ENCODE measurements around the gene POLR2J. TPM values are rescaled to one million over a fixed set of nuclear protein-coding genes. Genes with fewer than 3 reads are reported as not detected.
"Not testable (repeated sequence)": the region's sequence is repeated elsewhere in the genome, so short reads cannot be mapped to it uniquely, and the experiment has no call there.

The POLR2J gene
- total RNA-seq, 1 donor from 2014 or later = 36.2 TPM

GRCh38 chr7:102456327-102456726, 22.4 kb downstream of the POLR2J start:
- H3K27me3 ChIP-seq (ENCODE audit: control insufficient read depth, insufficient read depth, low read length) = no peaks in the 10 kb centered on the region
- DNase-seq (ENCODE audit: low read depth) = no peak
- TF ChIP-seq, protein P1, sequence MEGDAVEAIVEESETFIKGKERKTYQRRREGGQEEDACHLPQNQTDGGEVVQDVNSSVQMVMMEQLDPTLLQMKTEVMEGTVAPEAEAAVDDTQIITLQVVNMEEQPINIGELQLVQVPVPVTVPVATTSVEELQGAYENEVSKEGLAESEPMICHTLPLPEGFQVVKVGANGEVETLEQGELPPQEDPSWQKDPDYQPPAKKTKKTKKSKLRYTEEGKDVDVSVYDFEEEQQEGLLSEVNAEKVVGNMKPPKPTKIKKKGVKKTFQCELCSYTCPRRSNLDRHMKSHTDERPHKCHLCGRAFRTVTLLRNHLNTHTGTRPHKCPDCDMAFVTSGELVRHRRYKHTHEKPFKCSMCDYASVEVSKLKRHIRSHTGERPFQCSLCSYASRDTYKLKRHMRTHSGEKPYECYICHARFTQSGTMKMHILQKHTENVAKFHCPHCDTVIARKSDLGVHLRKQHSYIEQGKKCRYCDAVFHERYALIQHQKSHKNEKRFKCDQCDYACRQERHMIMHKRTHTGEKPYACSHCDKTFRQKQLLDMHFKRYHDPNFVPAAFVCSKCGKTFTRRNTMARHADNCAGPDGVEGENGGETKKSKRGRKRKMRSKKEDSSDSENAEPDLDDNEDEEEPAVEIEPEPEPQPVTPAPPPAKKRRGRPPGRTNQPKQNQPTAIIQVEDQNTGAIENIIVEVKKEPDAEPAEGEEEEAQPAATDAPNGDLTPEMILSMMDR (IDR thresholded peaks at IDR 0.05; ENCODE audit: insufficient read depth, low read length, poor library complexity, severe bottlenecking) = no peak
- H3K4me3 ChIP-seq (ENCODE audit: low read depth, low read length) = no peak overlapping the region
- H3K36me3 ChIP-seq (ENCODE audit: control insufficient read depth, insufficient read depth, low read length) = peaks cover 5% of the 10 kb centered on the region

DNA sequence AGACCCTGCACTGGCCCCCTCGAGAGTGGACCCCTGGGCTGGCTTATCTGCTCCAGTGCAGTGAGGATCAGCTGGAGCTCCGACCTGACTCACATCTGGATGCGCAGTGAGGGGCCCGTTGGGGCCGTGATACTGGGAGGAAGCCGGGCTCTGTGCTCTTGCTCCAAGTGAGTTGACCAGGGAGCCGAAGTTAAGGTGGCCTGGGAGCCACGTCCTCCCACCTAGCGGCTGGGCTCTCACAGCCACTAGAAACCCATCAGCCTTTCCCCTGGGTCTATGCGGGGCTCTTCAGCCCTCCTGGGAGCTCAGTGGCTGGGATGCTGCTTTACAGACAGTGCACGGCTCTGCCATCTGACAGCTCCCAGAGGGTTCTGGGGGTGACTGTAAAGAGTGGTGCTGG, 23.1 kb downstream of the POLR2J start:
- TF ChIP-seq, protein P1 (IDR thresholded peaks at IDR 0.05; ENCODE audit: insufficient read depth, low read length, poor library complexity, severe bottlenecking) = no peak
- DNase-seq (ENCODE audit: low read depth) = no peak
- Histone ChIP-seq H3K27me3 (ENCODE audit: control insufficient read depth, insufficient read depth, low read length) (no peaks in the 10 kb centered on the region), H3K4me3 (ENCODE audit: low read depth, low read length) (no peak overlapping the region), H3K36me3 (ENCODE audit: control insufficient read depth, insufficient read depth, low read length) (peaks cover 5% of the 10 kb centered on the region)

DNA sequence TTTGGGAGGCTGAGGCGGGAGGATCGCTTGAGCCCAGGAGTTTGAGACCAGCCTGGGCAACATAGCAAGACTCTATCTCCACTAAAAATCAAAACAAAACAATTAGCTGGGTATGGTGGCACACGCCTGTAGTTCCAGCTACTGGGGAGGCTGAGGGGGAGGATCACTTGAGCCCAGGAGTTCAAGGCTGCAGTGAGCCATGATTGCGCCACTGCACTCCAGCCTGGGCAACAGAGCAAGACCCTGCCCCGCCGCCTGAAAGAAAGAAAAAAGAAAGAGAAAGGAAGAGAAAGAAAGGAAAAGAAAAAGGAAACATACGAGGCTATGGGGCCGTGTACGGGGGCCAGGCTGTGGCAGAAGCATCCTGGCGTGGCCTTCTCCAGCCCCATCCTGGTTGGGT, 23.8 kb downstream of the POLR2J start:
- DNase-seq (ENCODE audit: low read depth); H3K36me3 ChIP-seq (ENCODE audit: control insufficient read depth, insufficient read depth, low read length); H3K27me3 ChIP-seq (ENCODE audit: control insufficient read depth, insufficient read depth, low read length); H3K4me3 ChIP-seq (ENCODE audit: low read depth, low read length): not testable (repeated sequence)

- TF ChIP-seq, protein P1 (IDR thresholded peaks at IDR 0.05; ENCODE audit: insufficient read depth, low read length, poor library complexity, severe bottlenecking) = no peak
- no peak for DNase-seq (ENCODE audit: low read depth)
- Histone ChIP-seq H3K36me3 (ENCODE audit: control insufficient read depth, insufficient read depth, low read length) (peaks cover 5% of the 10 kb centered on the region), H3K27me3 (ENCODE audit: control insufficient read depth, insufficient read depth, low read length) (no peaks in the 10 kb centered on the region), H3K4me3 (ENCODE audit: low read depth, low read length) (no peak overlapping the region)
Observed at GRCh38 chr7:102454468-102454867, 24.3 kb downstream of the POLR2J start.

DNA sequence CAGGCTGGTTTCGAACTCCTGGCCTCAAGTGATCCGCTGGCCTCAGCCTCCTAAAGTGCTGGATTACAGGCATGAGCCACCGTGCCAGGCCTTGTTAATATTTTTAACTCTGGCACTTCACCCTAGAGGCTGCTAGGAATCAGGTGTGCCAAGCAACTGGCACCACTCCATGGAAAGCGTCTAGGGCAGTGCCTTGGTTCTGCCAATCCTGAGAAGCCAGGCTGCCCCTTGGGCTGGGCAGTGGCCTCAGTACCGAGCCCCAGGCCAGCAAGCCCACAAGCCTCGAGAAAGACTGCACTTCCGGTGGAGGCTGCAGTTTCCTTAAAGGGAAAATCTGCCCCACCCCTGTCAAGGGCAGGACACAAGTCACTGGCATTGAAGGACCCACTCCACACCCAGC, 25.4 kb downstream of the POLR2J start:
- Histone ChIP-seq H3K27me3 (ENCODE audit: control insufficient read depth, insufficient read depth, low read length) (no peaks in the 10 kb centered on the region), H3K4me3 (ENCODE audit: low read depth, low read length) (no peak overlapping the region), H3K36me3 (ENCODE audit: control insufficient read depth, insufficient read depth, low read length) (peaks cover 3% of the 10 kb centered on the region)
- no peak for DNase-seq (ENCODE audit: low read depth)
- TF ChIP-seq, protein P1 (IDR thresholded peaks at IDR 0.05; ENCODE audit: insufficient read depth, low read length, poor library complexity, severe bottlenecking) = no peak

DNA sequence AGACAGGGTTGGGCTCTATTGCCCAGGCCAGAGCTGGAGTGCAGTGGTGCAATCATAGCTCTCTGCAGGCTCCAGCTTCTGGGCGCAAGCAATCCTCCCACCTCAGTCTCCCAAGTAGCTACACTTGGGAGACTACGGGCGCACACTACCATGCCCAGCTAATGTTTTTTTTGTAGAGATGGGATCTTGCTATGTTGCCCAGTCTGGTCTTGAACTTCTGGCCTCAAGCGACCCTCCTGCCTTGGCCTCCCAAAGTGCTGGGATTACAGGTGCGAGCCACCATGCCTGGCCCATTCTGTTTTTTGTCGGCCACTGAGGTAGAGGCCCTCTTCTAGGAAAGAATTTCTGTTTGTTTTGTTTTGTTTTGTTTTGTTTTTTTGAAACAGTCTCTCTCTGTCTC, 26.3 kb downstream of the POLR2J start:
- H3K27me3 ChIP-seq (ENCODE audit: control insufficient read depth, insufficient read depth, low read length) = no peaks in the 10 kb centered on the region
- no peak overlapping the region for H3K4me3 ChIP-seq (ENCODE audit: low read depth, low read length)
- peaks cover 1% of the 10 kb centered on the region for H3K36me3 ChIP-seq (ENCODE audit: control insufficient read depth, insufficient read depth, low read length)
- no peak for DNase-seq (ENCODE audit: low read depth)
- TF ChIP-seq, protein P1 (IDR thresholded peaks at IDR 0.05; ENCODE audit: insufficient read depth, low read length, poor library complexity, severe bottlenecking) = no peak

Measured in kidney epithelial cell (primary cell).